ENCODE measurements around the gene GATA6.

GRCh38 chr18:22136395-22136794 is 33.0 kb upstream of the GATA6 start:
- TF ChIP-seq CTCF (IDR thresholded peaks at IDR 0.05; ENCODE audit: insufficient read depth, low read length, poor library complexity, severe bottlenecking) (no peak), EZH2phosphoT487 (conservative IDR thresholded peaks at IDR 0.05; ENCODE audit: low read length) (no peak)
